Liver (tissue), 3 donors: Measurements from ENCODE around the gene RNF31.

Experiments
- CTCF ChIP-seq: fragments of 150-350 bp; IDR thresholded peaks from 2 replicates; pipeline ENCODE4 v1.5.1; 2017; ENCODE audit warnings: improper control_type of control experiment, low read depth, low read length; ENCODE audit not compliant: missing input control
- MAX ChIP-seq: IDR thresholded peaks from 2 replicates; pipeline ENCODE4 v1.6.1; 2016; ENCODE audit warnings: antibody characterized with exemption
- RAD21 ChIP-seq, 2 donors: IDR thresholded peaks; 2 replicates each; pipeline ENCODE4 v1.6.1; 2016; ENCODE audit warnings: antibody characterized with exemption in 2 of 2, mild to moderate bottlenecking in 2 of 2
- REST ChIP-seq: IDR thresholded peaks from 2 replicates; pipeline ENCODE4 v1.6.1; 2016; ENCODE audit warnings: antibody characterized with exemption, mild to moderate bottlenecking
- TAF1 ChIP-seq: conservative IDR thresholded peaks from 2 replicates; pipeline ENCODE4 v1.6.1; 2016; ENCODE audit warnings: antibody characterized with exemption, mild to moderate bottlenecking
- YY1 ChIP-seq: IDR thresholded peaks from 2 replicates; pipeline ENCODE4 v1.6.1; 2016; ENCODE audit warnings: antibody characterized with exemption, mild to moderate bottlenecking
- ZBTB33 ChIP-seq: IDR thresholded peaks from 2 replicates; pipeline ENCODE4 v1.6.1; 2016; ENCODE audit warnings: antibody characterized with exemption
- donor health status: healthy.
- donor health status: healthy.

DNA sequence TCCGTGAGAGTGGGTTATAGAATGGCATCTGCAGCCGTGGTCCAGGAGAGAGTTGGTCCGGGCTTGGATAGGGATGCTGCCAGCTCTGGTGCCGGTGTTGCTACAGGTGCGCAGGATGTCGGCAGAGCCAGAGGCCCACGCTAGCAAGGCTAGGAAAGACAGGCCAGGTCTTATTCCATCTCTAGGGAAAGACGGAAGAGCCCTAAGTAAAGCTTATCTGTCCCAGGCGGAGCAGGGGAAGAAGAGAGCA lies 11.8 kb upstream of the RNF31 start:
- TF ChIP-seq CTCF (no peak), MAX (no peak), REST (no peak), YY1 (no peak), ZBTB33 (no peak), RAD21 (IDR thresholded peaks at IDR 0.05) (no peak), TAF1 (no peak)
